OCI-M2 (cell line): ENCODE measurements around the gene SMAD9.

Source experiments
- DNase-seq: peaks from one replicate; lab custom pipeline; 2025; ENCODE audit not compliant: unreplicated experiment; lab: John Stamatoyannopoulos, UW

The SMAD9 gene

GRCh38 chr13:36919833-36920615 lies at the start of gene SMAD9:
Gene SMAD9 (minus strand): TSS chr13:36920238. CDS start chr13:36879689, 40,549 bp downstream.
- DNase-seq: no peak

- DNase-seq: no peak
Observed at GRCh38 chr13:36966404-36966803, 46.4 kb upstream of the SMAD9 start.

- DNase-seq: no peak
Observed at GRCh38 chr13:36965767-36966166, 45.7 kb upstream of the SMAD9 start.

- DNase-seq: no peak
Observed at GRCh38 chr13:36959456-36960116, 39.5 kb upstream of the SMAD9 start.

- DNase-seq: no peak
Observed at GRCh38 chr13:36954542-36954941, 34.5 kb upstream of the SMAD9 start.

GRCh38 chr13:36950920-36951319 lies 30.9 kb upstream of the SMAD9 start:
- DNase-seq: no peak

GRCh38 chr13:36950330-36950729 lies 30.3 kb upstream of the SMAD9 start:
- DNase-seq: no peak

- no peak for DNase-seq
Observed at GRCh38 chr13:36945078-36945477, 25.0 kb upstream of the SMAD9 start.

- no peak for DNase-seq
Observed at GRCh38 chr13:36925603-36926002, 5.6 kb upstream of the SMAD9 start.

- no peak for DNase-seq
Observed at GRCh38 chr13:36924001-36924400, 4.0 kb upstream of the SMAD9 start.

- DNase-seq: no peak
Observed at GRCh38 chr13:36921631-36922301, 1.7 kb upstream of the SMAD9 start.

GRCh38 chr13:36920616-36921185 lies 663 bp upstream of the SMAD9 start:
- no peak for DNase-seq

- DNase-seq: no peak
Observed at GRCh38 chr13:36919171-36919832, 736 bp downstream of the SMAD9 start.

- DNase-seq: no peak
Observed at GRCh38 chr13:36918246-36919131, 1.5 kb downstream of the SMAD9 start.

- DNase-seq: no peak
Observed at GRCh38 chr13:36917311-36917710, 2.7 kb downstream of the SMAD9 start.

GRCh38 chr13:36915896-36916640 lies 4.0 kb downstream of the SMAD9 start:
- DNase-seq: no peak

- DNase-seq: no peak
Observed at GRCh38 chr13:36915106-36915505, 4.9 kb downstream of the SMAD9 start.

- DNase-seq: no peak
Observed at GRCh38 chr13:36914648-36915047, 5.4 kb downstream of the SMAD9 start.

GRCh38 chr13:36913463-36913862 lies 6.6 kb downstream of the SMAD9 start:
- DNase-seq: no peak
